ENCODE measurements around the gene PTPRN2.

Gene PTPRN2

GRCh38 chr7:158072991-158073730 lies 514.5 kb downstream of the PTPRN2 start:
- DNase-seq: no peak

GRCh38 chr7:158070222-158070920 lies 517.3 kb downstream of the PTPRN2 start:
- DNase-seq: no peak

GRCh38 chr7:158068853-158069252 lies 518.8 kb downstream of the PTPRN2 start:
- DNase-seq: no peak

- DNase-seq: no peak
Observed at GRCh38 chr7:158067931-158068482, 519.6 kb downstream of the PTPRN2 start.

- DNase-seq: no peak
Observed at GRCh38 chr7:158067219-158067930, 520.2 kb downstream of the PTPRN2 start.

GRCh38 chr7:158066085-158066484 lies 521.5 kb downstream of the PTPRN2 start:
- no peak for DNase-seq

GRCh38 chr7:158065340-158065739 lies 522.3 kb downstream of the PTPRN2 start:
- DNase-seq: no peak

GRCh38 chr7:158064631-158065030 lies 523.0 kb downstream of the PTPRN2 start:
- DNase-seq: no peak

GRCh38 chr7:158063850-158064610 lies 523.6 kb downstream of the PTPRN2 start:
- DNase-seq: no peak

GRCh38 chr7:158062661-158063060 lies 525.0 kb downstream of the PTPRN2 start:
- no peak for DNase-seq

- no peak for DNase-seq
Observed at GRCh38 chr7:158061884-158062656, 525.6 kb downstream of the PTPRN2 start.

GRCh38 chr7:158061026-158061630 lies 526.5 kb downstream of the PTPRN2 start:
- DNase-seq: no peak

- DNase-seq: no peak
Observed at GRCh38 chr7:158060216-158060615, 527.4 kb downstream of the PTPRN2 start.

GRCh38 chr7:158057446-158057845 lies 530.2 kb downstream of the PTPRN2 start:
- no peak for DNase-seq

GRCh38 chr7:158056761-158057160 lies 530.9 kb downstream of the PTPRN2 start:
- DNase-seq: no peak

- DNase-seq: no peak
Observed at GRCh38 chr7:158055726-158056510, 531.7 kb downstream of the PTPRN2 start.

- no peak for DNase-seq
Observed at GRCh38 chr7:158054611-158055010, 533.0 kb downstream of the PTPRN2 start.

GRCh38 chr7:158054081-158054480 lies 533.5 kb downstream of the PTPRN2 start:
- DNase-seq: no peak

- DNase-seq: no peak
Observed at GRCh38 chr7:158053183-158053915, 534.3 kb downstream of the PTPRN2 start.
